ENCODE results near the gene GNGT1.

- no peak for TF ChIP-seq CTCF (IDR thresholded peaks at IDR 0.05)
- TF ChIP-seq POLR2A (IDR thresholded peaks at IDR 0.05) = no peak
Measured at GRCh38 chr7:93894966-93895640, 11.3 kb upstream of the GNGT1 start.
